ENCODE data around the gene TBC1D9.
"Not testable (repeated sequence)": the region's sequence is repeated elsewhere in the genome, so short reads cannot be mapped to it uniquely, and the experiment has no call there.

The TBC1D9 gene

DNA sequence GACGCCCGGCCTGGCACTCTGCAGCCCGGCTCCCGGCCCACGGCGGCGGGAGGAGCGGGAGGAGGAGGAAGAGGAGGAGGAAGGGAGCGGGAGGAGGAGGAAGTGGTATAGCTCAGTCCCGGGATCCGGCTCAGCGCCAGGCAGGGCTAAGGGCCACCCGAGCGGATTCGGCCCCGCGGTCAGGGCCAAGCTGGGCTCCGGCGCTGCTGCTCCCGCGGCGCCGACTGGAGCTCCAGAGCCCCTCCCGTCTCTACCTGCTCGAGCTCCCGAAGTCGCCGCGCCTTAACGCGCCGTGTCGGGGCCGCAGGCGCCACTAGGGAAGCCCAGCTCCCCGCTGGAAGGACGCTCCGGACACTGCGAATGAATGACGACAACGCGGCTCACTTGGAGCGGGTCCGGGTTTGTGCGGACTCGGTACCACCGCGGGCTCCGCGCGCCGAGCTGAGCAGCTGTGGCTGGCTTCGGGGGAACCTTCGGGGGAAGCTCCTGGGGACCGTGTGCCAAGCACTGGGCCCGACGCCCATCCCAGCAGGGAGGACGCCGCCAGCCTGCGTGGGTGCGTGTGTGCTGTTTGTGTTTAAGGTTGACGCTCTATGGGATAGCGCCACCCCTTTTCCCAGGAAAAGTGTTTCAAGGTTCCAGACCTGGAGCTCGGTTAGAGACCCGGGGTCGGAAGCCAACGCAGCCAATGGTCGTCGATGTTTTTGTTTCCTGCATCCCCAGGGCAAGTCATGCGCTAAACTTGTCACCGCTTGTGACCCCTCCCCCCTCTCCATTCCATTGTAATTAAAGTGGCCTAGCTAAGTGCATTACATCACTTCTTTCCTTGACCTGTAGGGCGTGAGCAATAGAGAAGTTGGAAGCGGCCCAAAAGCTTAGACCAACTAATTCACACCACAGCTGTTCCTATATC lies at the start of gene TBC1D9:
TSS of gene TBC1D9 (minus strand) at position 67 of the 913 bp plus-strand sequence. CDS start 340 bp downstream, outside the sequence.
- peak; percentile 8 for DNase-seq

DNA sequence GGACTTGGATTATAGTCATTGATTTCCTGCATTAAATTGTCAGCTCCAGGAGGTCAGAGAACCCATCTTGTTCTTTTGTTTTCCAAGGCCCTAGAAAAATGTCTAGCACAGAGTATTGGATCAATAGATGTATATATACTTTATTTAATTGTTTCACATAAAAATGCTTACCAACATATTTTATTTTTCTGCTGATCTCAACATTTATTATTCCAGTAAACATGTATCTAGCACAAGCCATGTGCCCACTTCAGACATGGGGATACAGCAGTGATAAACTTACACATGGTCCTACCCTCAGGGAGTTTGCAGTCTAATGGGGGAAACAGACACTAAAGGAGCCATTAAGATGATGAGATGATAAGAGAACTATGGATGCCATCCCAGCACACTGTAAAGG lies 49.1 kb upstream of the TBC1D9 start:
- DNase-seq, result no peak

DNA sequence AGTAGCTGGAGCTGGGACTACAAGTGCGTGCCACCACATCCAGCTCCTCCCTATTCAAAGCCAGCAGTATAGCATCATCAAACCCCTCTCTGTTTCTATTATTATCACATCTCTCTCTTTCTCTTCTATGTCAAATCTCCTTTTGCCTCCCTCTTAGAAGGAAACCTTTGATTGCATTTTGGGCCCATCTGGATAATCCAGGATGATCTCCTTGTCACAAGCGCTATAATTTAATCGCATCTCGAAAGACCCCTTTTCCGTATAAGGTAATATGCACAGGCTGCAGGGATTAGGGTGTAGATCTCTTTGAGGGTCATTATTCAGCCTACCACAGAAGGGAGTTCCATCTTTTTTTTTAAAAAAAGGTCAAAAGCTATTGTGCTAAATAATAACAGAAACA lies 46.4 kb upstream of the TBC1D9 start:
- no peak for DNase-seq

DNA sequence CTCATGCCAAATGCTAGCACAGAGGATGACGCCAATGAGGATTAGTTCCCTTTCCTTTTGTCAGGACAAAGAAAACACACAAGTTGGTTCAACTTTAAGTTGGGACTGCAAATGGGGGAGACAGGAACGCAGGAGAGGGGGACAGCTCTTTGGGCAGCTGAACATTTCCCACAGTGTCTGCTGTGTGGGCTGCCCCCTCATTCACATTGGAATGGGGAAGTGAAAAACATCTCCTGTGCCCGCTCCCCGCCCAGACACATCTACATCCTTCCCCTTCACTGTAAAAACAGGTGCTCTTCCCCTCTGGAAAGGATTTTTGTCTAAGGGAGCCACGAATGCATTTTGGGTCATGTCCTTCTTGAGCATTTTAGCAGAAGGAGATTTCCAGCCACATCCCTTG lies 44.5 kb upstream of the TBC1D9 start:
- no peak for DNase-seq

DNA sequence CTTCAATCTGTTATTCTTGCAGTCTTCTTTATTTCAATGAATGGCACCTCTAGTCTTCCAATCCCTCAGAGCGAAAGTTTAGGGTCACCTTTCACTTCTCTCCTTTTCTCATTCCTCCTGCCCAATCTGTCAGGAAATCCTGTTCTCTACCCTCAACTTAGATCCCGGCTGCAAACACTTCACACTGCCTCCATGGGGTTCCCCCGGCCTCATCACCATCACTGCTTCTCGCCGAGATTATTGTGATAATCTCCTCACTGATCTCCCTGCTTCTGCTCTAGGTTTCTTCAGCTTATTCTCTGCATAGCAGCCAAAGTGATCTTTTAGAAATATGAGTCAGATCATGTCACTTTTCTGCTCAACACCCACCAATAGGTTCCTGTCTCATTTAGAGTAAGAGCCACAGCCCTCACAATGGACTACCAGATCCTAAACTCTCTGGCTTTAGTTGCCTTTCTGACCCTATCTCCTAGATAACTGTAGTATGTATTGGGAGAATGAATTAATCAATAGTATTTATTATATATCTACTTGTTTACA lies 43.6 kb upstream of the TBC1D9 start:
- DNase-seq, result no peak

DNA sequence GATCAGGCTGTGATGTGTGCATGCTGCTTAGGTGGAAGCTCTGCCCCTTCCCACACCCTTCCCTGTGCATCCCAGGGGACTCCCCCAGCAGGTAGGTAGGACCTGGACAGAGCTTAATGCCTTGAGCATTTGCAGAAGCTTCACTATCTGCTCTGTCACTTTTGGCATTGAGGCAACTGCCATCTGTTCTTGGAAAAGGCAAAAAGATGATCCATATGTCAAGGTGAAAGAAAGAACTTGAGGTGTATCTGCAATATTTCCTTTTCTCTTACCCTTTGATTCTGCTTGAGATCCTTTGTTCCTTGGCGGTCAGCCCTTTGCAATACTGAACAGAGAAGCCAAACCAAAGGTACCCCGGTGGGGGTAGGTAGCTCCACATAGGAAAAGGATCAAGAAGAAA lies 37.1 kb upstream of the TBC1D9 start:
- DNase-seq, result no peak

DNA sequence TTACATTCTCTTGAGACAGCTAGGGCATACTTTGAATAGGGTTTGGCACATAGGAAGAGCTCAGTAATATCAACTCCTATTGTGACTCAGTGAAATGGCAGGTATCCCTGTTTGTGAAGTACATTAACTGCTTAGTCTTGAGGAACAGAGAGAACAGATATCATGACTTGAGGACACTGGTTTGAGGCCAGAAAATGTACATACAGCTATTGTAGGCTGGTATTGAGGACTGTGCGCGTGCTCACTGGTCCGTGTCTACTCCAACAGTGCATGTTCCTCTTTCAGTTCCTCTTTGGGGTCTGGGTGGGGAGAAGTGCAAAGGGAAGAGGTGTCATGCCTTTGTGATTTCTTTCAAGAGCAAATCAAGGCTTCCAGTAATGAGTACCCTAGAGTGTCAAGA lies 34.6 kb upstream of the TBC1D9 start:
- peak; percentile 24 for DNase-seq

DNA sequence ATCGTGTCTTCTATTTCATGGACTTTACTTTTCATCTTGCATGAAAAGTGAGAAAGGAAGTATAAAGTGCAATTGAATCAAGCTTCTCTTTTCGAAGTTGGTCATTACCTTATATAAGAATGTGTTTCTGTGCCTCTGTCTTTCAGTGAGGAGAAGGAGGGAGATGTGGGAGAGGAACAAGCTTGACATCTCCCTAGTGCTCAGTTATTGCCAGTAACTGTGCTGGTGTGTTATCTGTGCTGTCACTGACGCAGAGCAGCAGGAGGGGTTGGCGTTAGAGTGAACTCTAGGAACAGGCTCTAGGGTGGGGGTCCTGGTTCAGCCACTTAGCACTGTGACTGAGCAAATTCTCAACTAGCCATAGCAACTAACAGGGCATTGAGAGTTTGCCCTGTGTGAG lies 34.0 kb upstream of the TBC1D9 start:
- no peak for DNase-seq

DNA sequence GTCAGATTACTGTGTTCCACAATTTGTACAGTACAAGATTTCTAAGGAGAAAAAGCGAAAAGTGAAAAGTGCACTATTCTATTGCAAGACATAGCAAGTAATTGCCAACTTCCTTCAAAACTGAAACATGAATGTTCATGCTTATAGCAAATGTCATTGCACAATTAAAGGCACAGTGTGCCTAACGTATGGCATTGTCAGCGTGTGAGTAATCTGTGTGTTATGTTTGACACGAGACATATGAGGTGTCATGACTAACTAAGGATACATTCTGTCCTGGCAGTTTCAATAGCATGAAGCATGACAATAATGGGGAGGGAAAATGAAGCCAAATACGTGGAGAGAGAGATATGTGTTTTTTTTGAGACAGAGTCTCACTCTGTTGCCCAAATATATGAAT lies 33.6 kb upstream of the TBC1D9 start:
- DNase-seq, result no peak

DNA sequence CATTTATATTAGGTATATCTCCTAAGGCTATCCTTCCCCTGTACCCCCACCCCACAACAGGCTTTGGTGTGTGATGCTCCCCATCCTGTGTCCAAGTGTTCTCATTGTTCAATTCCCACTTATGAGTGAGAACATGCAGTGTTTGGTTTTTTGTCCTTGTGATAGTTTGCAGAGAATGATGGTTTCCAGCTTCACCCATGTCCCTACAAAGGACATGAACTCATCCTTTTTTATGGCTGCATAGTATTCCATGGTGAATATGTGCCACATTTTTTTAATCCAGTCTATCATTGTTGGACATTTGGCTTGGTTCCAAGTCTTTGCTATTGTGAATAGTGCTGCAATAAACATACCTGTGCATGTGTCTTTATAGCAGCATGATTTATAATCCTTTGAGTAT lies 26.6 kb upstream of the TBC1D9 start:
- DNase-seq, result not testable (repeated sequence)

DNA sequence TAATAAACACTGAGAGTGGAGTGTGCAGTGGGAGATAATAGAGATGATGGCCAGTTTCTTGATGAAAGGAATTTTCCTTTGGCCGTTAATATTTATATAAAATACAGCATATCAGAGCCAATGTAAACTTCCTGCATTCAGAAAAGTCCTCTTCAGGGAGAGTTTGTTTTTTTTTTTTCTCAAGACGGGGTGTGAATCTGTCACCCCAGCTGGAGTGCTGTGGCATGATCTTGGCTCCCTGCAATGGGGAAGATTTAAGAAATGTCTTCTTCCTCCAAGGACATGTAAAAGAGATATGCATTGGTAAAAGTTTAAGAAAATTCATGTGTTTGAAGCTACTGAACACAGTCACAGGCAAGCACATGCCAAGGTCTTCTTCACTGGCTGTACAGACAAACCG lies 25.4 kb upstream of the TBC1D9 start:
- DNase-seq, result no peak

DNA sequence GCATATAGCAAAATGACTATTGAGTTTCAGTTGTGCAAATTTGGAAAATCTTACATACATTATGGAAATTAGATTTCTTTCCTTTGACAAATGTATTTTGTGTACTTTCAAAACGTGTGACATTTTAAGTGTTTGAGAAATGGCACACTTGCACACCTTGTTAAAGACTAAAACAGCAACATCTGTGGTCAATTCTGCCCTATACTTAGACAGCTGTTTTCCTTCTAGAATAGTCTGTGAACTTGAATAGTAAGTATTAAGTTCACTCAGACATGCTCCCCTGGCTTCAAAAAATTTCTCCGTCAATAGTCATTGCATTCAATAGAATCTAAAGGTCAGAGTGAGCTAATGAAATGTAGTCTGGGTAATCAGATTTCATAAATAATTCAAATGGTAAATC lies 21.7 kb upstream of the TBC1D9 start:
- DNase-seq, result no peak

DNA sequence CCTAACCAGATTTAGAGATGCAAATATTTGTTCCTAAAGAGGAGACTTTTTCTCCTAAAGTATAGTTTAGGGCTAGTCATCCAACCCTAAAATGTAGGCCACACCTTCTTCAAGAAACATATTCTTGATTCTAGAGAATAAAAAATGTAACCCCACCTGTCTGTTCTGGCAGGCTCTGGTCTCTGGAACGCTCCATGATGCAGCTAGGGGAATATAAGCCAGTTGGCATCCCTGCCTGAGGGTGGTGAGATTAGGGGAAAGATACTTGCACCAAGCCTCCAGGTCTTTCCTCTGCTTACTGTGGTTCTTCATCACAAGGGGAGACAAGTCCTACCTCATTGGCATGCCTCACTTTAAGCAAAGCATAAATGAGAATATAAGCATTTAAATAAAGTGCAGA lies 21.2 kb upstream of the TBC1D9 start:
- DNase-seq, result no peak

DNA sequence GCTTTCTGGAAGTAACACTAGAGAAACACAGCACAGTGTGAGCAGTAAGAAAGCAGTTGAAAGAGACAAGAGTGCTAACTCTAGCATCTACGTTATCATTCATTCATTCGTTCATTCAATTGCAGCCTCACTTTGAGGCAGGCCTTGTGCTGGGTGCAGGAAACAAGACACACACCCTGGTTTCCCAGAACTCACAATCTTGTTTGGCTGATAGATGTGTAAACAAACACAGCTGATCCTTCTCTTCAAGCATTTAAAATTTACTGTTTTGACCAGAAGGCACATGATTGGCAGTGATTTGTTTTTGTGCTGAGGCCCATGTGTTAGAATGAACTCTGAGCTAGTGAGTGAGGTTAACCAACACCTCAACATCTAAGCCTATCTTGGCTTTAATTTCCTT lies 20.4 kb upstream of the TBC1D9 start:
- no peak for DNase-seq

DNA sequence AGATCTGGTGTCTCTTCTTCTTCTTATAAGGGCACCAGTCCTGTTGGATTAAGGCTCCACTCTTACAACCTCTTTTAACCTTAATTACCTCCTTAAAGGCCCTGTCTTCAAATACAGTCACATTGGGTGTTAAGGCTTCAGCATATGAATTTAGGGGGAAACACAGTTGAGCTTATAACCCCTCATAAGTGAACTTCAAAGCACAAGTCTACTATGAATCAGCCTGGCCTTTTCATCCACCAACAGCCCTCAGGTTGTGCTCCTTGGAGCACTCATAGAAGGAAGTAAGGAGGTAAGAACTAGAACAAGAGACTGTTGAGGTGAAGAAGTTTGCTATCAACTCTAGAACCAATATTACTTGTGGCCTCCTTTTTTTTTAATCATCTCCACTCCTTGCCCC lies 18.8 kb upstream of the TBC1D9 start:
- no peak for DNase-seq

DNA sequence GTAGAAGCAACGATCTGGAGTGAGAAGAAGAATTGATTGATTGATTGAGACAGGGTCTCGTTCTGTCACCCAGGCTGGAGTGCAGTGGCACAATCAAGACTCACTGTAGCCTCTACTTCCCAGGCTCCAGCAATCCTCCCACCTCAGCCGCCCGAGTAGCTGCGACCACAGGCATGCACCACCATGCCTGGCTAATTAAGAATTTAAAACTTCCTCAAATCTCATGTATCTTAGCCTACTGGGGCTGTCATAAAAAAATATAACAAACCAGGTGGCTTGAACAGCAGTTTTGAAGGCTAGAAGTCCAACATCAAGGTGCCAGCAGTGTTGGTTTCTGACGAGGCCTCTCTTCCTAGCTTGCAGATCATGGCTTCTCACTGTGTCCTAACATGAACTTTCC lies 18.3 kb upstream of the TBC1D9 start:
- DNase-seq, result no peak

DNA sequence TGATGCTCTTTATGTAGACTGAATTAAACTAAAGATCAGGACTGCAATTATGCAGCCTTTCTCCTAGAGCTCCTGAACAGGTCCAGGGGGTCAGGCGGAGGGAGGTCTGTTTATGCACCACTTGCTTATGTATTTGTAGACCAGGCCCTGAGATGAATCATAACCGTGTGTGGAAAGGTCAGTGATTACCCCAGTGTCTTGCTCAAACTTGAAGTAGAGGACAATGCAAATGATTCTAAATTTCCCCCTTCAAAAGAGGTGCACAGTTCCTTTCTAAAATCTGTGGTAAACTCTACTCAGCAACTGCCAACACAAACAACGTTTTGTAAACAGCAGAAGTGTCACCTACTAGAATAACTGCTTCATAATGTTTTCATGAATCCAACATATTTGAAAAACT lies 13.0 kb upstream of the TBC1D9 start:
- no peak for DNase-seq

DNA sequence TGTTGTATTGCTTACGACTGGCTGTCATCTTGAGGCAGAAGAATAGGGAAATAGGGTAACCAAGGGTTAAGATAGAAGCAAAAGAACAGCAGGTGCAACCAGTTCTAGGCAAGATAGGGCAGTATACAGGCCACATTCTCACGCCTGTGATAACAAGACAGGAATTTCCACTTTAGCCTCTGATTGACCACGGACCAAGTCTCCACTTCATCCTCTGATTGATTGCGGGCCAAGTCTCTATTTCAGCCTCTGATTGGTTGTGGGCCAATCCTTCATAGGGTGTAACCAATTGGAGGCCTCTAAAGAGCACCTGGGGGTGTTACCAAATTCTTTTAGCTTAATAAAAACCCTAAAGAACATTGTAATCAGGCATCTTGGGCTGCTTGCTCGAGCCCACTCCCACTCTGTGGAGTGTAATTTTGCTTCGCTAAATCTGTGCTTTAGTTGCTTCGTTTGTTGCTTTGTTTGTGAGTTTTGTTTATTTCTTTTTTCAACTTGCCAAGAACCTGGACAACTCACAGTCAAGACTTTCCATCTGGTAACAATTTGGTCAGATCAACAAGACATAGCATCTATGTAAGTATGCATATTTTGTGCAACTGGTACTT lies 8.7 kb upstream of the TBC1D9 start:
- no peak for DNase-seq

DNA sequence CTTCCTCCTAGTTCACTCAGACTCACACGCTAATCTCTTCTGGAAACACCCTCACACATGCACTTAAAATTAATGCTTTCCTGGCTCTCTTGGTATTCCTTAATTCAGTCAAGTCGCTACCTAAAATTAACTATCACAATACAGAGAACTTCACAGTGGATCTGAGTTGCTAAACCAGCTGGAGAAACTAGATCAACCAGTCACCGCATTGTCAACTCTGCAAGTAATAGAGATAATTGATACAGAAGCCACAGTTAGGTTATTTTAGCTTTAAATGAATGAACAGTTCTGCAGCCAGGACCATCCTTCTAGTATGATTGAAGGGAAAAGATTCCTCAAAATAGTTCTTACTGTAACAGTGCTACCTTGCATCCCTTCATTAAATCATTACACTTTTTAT lies 6.0 kb upstream of the TBC1D9 start:
- DNase-seq, result no peak

DNA sequence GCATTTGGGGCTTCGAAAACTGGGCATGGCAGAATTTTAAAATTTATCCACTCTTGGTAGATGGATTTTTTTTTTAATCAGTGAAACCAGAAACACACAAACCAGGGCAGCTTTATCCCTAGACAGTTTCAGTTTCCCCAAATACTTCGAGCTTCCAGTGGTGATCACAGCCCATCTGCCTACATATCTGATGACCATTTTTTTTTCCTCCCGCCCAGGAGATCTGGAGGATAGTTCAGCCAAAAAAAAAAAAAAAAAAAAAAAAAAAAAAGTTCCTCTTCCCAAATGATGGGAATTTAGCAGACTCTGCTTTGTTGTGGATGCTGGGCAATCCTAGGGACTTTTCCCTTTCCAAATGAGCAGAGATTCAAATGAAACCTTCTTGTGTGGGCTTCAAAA lies 1.0 kb upstream of the TBC1D9 start:
- no peak for DNase-seq

DNA sequence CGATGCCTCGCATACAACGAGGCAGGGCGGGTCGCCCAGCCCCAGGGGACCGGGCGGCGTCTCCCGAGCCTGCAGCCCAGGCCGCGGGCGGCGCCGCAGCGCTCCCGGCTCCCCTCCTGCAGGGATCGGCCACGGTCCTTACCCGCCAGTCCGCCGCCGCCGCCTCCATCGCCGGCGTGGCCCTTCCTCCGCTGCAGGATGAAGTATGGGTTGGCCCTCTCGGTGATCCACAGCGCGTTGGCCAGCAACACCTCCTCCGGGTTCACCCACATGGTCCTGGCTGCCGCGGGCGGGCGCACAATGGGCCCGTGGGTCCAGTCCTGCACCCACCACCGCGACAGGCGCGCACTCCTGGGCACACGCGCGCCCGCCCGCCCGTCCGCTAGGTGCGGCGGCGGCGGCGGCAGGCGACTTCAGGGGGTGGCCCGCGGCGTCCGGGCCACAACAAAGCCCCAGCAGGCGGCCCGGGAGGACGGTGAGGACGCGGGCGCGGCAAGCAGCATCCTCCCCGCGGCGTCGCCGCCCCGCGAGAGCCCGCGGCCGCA lies 339 bp downstream of the TBC1D9 start:
- no peak for DNase-seq

DNA sequence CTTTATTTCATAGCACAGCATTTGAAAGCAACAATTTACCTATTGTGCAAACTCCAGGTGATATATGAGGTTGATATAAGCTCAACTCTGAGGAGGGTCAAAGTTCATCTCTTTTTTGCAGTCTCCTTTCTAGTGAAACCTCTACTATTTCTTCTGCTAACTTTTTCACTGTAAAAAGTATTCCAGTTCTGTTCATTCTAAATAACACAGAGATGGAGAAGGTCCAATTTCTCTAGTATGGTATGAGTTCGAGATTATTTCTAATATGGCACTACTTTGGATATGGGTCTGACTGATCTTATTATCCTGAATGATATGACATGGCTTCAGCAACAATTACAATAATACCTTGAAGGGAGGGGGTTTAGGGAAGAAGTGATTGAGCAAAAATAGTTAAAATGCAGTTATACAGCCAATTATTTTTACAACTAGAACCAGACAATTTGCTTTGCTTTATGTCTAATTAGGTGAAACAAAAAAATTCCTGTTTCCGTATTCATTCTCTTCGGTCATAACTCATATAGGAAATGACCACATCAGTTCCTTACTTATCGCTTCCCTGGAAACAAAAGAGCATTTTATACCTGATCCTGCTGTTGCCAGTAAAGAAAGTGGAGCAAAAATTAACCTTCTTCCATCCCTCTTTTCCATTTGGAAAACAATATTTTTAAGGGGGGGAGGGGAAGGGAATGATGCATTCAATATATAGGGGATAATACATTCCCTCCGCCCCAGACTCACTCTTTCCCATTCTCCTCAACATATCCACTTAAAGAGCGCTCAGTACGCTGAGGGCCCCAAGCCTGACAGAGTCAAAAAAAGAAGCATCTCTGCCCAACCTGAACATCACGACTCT lies 1.0 kb downstream of the TBC1D9 start:
- no peak for DNase-seq

DNA sequence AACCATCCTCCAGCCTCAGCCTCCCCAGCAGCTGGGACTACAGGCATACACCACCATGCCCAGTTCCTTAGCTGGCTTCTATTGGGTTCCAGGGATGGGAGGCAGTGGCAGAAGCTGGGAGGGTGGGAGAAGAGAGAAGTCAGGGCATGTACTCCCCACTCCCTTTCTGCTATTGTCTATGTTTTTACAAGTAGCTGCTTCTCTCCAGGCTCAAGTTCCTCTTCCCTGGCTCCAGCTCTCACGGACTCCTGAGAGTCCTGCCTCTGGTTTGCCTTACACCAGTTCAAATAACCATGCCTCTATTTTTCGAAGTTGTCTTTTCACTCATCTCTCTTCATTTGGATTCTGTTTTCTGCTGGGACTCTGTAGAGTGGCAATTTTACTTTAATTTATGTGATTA lies 2.9 kb downstream of the TBC1D9 start:
- DNase-seq, result no peak
